IPS-NIHi11 (cell line): ENCODE results near the gene DCAF4.

ENCODE experiments used
- DNase-seq: peaks from one replicate; pipeline ENCODE4 v3.0.0; 2012; ENCODE audit warnings: mixed read lengths, low spot score

The DCAF4 gene

DNA sequence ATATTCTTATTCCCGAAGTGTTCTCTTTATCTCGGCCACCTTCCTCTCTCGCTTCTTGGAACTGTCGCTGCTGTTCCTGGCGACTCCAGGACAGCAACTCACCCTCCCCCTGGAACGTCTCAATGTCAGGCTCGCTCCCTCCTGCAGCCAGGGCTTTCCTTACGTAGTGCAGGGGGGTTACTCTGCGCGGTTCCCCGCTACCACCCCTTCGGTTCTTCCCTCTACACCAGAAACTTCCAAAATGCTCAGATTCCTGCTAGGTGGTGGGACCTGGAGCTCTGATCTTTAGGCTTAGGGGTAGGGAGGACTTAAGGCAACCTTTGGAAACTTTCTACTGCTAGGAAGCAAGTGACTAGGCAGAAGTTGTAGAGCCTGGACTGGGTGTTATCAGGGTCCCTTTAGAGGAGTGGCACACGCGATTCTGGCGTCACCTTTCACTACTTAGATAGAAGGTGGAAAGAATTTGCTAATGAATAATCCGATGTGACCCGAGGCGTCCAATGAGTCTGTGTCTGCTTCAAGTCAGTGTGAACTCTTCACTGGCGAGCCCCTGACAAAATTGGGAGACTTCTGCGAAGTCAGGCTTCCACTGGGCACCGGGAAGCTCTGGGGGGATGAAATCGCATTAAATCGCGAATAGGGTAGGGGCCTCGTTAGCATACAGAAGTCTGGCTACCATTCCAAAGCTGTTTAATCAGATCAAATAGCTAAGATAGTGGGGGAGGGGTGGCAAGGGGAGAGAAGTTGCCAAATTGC is 31.5 kb upstream of the DCAF4 start:
- DNase-seq: peak; percentile 47

DNA sequence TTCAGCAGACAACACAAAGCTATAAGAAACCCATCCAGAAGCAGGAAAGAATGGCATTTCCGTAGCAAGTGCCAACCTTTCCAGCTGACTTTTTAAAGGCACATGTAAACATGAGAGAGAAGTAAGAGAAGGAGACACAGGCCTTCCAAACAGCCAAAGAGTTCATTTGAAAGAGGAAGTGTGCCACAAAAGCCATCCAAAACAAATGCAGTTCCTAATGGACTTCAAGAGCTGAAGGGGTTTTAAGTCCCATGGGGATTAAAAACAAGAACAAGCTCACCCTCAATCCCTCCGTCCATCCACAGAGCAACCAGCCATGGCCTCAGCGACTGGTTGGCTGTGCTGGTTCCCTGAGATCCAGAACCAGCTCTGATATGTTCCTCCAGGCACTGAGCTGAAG is 27.8 kb upstream of the DCAF4 start:
- no peak for DNase-seq

DNA sequence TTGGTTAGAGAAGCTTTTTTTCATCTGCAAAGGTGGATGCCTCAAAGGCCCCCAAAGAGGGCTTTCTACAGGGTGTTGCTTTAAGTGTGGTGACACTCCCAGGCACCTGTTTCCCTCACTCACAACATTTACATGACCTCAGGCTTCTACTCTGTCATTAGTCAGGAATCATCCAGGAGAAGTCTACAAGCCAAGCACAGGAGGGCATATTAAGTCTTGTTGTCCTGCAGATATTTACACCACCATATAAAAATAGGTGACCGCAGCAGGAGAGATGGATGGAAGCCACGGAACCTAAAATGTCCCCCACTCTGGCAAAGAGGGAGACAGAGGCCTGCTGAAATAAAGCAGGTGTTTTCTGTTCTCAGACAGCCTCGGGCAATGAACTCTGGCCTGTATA is 24.9 kb upstream of the DCAF4 start:
- DNase-seq: no peak

DNA sequence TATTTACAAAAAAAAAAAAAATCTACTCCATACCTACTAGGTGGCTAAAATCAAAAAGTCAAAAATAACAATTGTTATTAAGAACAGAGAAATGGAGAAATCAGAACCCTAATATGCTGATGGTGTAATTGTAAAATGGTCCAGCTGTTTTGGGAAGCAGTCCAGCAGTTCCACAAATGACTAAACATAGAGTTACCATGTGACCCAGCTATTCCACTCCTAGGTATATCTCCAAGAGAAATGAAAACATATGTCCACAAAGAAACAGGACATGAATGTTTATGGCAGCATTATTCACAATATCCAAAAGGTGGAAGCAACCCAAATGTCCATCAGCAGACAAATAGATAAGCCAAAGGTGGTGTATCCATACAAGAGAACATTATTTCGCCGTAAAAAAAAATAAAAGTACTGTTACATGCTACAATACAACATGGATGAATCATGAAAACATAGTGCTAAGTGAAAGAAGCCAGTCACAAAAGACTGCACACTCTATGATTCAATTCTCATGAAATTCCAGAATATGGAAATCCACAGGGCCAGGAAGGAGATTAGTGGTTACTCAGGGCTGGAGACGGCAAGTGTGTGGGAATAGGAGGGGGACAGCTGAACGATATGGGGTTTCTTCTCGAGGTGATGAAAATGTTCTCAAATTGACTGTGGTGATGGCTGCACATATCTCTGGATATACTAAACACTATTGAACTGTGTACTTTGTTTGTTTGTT is 23.3 kb upstream of the DCAF4 start:
- DNase-seq: no peak

DNA sequence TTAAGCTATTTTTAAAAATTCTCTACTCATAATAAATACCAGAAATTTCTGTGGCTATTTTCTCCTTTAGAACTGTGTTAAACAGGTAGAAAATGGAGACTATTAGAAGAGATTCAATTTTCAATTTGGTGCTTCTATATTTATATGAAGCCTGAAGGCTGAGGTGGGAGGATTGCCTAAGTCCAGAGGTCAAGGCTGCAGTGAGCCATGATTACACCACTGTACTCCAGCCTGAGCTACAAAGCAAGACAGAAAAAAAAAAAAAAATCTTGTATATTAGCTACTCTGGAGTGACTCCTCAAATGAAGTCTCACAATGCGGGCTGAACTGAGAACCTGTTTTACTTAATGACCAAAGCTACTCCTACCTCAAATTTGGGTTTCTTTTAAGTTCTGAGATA is 22.5 kb upstream of the DCAF4 start:
- no peak for DNase-seq

DNA sequence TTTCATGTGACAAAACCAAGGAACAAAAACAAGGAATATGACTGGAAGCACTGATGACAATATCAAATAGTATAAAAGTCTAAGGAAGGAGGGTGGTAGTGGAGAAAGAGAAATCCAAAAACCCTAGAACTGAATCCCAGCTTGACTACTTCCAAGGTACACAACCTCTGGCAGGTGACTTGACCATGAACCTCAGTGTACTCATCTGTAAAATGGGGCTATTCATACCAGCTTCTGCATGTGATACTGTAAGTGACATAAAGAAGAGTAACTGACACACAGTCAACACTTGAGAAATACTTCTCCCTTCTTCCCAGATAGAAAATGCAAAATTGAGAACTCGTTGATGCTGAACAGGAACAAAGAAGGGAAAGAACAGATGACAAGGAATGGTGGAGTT is 22.0 kb upstream of the DCAF4 start:
- no peak for DNase-seq

DNA sequence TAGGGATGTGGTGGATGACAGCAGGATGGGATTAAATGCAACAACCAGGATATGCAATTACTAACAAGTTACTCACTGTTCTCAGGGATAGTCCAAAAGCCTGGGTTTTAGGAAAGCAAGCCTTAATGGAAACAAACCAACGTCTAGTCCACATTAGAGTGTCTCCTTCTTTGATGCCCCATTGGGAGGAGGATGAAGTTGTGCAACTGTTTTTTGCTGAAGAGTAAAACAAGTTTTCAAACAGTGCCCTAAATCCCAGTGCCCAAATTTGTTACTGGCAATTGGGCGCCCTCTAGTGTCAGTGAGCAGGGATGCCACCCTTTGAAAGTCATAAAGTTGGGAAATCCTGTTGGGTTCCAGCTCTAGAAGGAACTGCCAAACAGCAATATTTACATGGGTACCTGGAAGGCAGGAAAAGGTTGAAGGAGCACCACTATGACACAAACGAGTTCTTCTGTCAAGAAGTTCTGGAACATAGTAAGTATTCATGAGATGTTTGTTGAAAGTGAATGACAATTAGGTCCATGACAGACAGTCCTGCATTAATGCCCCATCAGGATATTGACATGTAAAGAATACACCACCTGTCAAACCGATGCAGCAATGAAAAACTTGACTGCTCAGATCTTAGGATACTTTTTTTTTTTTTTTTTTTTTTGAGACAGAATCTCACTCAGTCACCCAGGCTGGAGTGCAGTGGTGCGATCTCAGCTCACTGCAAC is 21.3 kb upstream of the DCAF4 start:
- DNase-seq: peak; percentile 60

DNA sequence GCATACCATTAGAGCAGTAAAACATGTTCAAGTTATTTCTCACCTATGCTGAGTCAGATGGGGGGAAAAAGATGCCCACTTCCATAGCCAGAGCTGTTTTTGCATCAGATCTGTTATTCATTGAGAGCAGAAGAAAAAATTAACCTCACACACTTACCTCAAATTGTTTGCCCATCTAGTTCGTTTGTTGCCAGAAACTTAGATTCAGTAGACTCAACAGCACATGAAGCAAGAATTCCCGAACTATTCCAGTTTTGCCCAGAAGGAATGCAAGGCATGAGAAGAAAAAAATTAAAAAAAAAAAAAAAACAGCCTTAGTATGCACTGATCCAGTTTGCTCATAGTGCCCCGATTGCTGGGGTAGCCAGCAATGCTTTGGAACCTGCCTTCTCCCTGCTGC is 19.9 kb upstream of the DCAF4 start:
- no peak for DNase-seq

DNA sequence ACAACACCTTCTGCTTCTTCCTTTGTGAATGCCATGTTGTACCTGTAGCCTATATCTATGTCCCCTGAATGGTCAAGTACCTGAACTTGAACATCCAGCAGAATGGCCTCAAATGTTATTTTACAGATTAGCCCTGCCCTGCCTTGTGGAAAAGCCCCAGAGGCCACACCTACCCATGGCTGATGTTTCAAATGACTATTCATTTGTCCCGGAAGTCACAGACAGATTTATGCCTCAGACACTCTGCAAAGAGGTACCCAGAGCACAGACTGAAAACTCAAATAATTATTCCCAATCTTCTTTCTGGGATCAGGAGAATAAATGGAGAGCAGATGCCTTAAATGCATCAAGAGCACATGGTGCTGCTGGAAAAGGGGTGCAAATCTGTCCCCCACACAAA is 19.4 kb upstream of the DCAF4 start:
- DNase-seq: no peak

DNA sequence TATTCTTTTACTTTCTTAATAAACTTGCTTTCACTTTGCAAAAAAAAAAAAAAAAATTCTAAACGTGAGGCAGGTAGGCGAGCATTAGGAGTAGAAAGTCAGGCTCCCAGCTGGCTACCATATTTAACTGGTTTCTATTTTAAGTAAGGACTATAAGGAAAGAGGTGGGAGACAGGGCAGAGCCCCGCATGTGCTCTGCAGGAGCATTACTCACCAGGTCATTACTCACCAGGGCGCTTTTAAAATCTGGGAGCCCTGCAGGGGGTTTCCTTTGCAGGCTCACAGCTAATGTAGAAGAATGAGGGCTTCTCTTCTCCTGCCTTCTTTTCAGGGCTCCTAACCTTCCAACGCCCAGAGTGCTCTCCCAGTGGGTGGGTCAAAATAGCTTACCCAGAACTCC is 18.4 kb upstream of the DCAF4 start:
- no peak for DNase-seq

DNA sequence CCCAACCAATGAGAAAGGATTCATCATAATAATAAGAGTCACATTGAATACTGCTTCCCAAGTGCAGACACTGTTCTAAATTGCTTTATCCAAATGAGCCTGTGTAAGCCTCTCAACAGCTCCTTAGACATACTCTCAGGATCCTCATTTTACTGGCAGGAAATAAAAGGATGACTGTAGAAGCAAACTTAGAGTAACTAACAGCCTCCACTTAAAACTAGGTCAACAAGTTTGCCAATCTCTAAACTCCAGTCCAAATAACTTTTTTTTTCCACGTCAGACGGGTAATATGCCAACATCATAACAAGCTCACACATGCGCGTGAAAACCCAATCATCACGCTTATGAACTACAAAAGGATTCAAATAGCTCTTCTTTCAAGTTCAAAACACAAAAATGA is 17.1 kb upstream of the DCAF4 start:
- DNase-seq: no peak

DNA sequence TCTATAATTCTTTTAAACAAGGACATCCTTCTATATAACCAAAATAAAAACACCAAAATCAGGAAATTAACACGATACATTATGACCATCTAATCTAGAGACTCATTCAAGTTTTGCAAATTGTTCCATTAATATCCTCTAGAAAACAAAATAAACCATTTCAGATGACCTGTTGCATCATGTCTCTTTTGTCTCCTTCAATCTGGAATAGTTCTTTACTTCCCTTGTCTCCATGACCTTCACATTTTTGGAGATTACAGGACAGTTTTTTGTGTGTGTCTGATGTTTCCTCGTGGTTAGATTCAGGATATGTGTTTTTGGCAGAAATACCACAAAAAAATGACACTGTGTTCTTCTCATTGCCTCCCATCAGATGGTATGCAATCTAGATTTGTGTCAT is 12.5 kb upstream of the DCAF4 start:
- no peak for DNase-seq

DNA sequence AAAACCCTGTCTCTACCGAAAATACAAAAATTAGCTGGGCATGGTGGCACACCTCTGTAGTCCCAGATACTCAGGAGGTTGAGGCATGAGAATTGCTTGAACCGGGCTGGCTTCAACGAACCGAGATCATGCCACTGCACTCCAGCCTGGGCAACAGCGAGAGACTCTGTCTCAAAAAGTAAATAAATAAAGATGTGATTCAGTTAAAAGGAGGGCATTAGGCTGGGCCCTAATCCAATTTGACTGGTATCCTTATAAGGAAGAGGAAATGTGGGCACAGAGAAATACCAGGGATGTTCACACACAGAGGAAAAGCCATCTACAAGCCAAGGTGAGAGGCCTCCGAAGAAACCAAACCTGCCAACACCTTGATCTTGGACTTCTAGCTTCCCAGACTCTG is 10.1 kb upstream of the DCAF4 start:
- DNase-seq: no peak

DNA sequence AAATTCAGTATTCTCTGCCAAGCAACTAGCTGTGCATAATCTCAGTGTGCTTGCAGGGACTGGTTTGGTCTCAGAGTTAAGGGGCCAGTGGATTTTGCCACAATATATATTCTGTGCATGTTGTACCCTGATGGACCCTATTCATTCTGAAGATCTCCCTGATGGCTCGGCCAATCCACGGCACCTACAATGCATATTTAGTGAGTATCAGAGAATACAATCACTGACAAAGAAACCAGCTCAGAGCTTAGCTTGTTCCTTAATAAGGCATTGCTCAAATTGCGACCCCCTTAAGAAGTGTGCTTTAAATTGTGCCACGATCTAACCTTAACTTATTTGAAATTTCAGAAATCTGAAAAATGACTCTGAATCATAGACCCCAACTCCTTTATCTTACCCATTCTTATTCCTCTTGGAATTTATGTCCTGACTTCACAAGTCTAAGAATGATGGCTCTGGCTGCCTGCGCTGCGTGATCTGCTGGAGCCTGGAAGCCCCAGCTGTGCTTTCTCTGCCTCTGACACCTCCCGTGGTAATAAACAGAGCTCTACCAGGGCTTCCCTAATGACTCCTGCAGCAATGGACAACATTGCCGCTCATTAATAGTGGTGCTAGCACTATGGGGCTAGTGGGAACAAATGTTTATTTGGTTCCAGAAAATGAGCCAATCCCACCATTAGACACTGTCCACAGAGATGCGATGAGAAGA is 9.0 kb upstream of the DCAF4 start:
- DNase-seq: no peak

DNA sequence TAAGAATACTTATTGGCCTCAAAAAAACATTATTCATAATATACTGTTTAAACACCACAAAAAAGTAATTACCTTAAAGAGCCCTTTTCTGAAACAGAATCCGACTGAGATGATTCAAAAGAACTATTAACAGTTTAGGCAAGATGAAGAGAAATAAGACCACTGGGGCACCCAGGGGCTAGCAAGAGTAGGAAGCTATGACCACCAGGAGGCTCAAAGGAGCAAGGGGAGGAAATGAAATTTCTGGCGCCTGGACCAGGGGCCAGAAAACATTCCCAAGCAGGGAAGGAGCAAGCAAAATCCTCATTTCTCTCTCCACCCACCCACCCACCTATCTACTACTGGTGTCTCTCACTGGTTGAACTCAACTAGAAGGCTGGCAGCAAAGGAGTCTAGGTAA is 6.3 kb upstream of the DCAF4 start:
- DNase-seq: peak; percentile 36

DNA sequence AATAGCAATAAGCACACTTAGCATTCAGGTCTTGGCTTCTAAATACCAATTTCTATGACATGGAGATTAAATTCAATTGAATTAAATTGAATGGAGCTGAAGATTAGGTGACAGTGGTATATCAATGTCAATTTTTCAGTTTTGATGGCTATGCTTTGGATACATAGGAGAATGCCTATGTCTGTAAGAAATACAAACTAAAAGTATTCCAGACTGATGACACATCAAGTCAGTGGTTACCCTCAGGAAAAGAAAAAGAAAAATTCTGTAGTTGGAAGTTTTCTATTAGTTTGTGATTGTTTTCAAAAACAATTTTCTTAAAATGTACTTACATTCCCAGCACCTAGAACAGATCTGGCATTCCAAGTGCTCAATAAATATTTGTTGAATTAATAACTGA is 4.9 kb upstream of the DCAF4 start:
- no peak for DNase-seq

DNA sequence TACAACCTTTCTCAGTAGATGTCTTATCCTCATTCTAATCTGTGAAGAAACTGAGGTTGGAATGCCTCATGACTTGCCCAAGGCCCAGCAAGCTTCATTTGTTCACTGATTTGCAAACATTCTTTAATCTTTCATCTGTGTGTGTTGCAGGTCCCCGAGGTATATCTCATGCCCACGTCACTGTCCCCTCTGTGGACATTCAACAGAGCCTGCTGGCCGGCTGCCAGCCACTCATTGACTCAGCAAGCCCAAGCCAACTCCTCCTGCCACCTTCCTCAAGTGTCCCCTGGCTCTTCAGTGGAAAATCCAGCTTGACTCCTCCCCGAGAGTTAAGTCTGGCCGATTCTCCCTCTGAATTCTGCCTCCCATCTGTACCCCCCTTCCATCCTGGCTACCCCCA is 1.9 kb upstream of the DCAF4 start:
- DNase-seq: no peak

DNA sequence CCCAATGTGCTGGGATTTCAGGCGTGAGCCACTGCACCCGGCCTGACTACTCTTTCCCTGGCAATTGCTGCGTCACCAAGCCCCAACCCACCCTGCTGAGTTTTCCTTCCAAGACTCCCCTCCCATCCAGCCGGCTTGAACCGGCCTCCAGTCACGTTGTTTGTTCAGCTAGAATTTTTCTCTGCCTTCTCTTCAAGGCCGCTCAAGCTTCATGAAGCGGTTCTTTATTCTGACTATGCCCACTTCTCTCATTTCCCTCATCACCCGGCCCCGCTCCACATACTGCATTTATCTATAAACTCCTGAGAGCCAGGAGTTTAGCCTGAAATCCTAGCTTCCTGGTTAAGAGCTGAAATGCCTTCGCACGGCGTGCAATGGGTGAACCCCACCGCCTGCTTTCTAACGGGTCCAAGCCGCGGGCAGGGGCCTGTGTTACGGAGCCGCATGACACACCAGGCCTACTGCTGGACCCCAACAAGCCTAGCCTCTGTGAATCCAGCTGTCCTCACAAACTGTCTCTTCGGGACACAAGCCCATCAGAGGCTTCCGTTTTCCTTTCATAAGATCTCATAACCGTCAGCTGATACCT is 999 bp upstream of the DCAF4 start:
- DNase-seq: no peak

DNA sequence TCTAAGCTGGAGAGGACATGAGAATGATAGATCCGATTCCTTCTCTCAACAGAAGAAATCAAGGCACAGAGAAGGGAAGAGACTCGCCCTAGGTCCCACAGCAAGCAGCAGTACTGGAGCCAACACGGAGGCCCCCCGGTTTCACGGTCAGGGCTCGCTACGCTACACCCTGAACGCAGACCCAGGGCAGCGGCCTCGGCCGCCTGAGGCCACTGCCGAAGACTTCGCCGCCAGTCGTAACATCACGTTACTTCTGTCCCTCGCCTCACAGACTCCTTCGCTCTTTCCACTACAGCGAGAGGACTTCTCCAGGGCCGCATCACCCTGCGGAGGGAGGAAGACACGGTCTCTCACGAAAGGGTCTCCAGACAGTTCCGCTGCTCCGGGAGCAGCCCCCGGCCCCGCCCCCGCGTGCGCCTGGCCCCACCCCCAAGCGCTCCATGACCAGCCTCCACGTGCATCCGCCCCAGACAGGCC is 411 bp upstream of the DCAF4 start:
- no peak for DNase-seq

DNA sequence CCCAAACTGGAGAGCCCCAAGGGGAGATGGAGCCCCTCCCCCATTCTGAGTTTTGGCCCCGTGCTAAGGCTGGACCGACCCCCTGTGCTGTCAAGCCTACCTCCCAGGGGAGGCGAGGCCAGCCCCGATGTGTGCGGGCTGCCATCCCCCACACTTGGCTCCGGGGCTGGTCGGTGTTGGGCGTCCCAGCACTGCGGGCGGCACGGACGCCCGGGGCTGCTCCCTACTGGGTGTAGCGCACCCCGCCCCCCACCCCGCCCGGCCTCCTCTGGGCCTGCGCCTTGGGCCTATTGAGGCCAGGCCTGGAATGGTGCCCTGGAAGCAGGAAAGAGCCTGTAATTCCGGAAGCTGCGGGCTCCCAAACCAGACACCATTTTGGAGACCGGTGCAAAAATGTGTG is 2.6 kb downstream of the DCAF4 start:
- DNase-seq: no peak

DNA sequence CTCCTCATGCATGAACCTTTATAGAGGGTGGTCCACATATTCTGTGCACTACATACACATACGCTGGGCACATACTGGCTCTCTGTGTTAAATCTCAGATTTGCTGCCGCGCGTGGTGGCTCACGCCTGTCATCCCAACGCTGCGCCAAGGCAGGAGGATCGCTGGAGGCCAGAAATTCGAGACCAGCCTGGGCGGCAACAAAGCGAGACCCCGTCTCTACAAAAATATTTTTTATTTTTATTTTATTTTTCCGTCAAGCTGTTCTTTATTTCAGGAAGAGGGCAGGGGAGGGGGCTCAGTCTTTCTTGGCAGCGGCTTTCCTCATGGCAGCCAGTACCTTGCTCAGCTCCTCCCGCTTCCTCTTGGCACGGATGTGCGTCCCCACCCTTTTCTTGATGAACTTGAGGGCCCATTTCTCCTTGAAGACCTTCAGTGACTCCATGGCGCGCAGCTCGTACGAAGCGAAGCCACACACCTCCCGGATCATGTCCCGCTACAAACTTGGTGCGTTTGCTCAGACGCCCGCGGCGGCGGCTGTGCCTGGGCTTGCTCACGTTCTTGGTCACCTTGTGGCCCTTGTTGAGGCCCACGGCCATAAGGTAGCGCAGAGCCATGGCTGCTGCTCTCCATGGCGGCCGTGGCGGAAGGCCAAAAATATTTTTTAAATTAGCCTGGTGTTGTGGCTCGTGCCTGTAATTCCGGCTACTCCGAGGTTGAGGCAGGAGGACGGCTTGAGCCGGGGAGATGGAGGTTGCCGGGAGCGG is 3.2 kb downstream of the DCAF4 start:
- DNase-seq: no peak
